SK-N-SH (cell line): ENCODE data around the gene PSMD3. TPM values are rescaled to one million over a fixed set of nuclear protein-coding genes. Genes with fewer than 3 reads are reported as not detected.

Source experiments
- CTCF ChIA-PET: fragments of 300-600, 350-600 bp; formaldehyde crosslinking; extraction: SDS; loops from one replicate; lab custom pipeline; 2021; lab: Yijun Ruan, JAX
- POLR2A ChIA-PET: fragments of 350-600 bp; sonication (Branson Sonifier 250); formaldehyde crosslinking; extraction: SDS; loops from one replicate; lab custom pipeline; 2020; ENCODE audit warnings: antibody characterized with exemption, inconsistent platforms; lab: Yijun Ruan, JAX
- DNase-seq: peaks from one replicate; pipeline ENCODE4 v3.0.0; 2012
- H2AFZ ChIP-seq: fragments of 200-600 bp; sonication (generic); 2 replicates; pipeline ENCODE4 v1.8.1; 2016; ENCODE audit warnings: antibody characterized with exemption, mild to moderate bottlenecking, low read depth
- H3F3A ChIP-seq: fragments of 200-600 bp; sonication (generic); replicated peaks from 2 replicates; pipeline ENCODE3; 2016; ENCODE audit warnings: antibody characterized with exemption, mild to moderate bottlenecking; ENCODE audit not compliant: insufficient read depth
- H3K27ac ChIP-seq, 2 experiments: fragments of 200-500 bp in 1 of 2; fragments of 200-600 bp in 1 of 2; sonication (Bioruptor generic) in 1 of 2; sonication (generic), shearing (Covaris generic) in 1 of 2; 2 replicates each; pipeline versions ENCODE4 v1.5.1 to v1.6.1; 2014 to 2016; ENCODE audit warnings: low read depth in 2 of 2, inconsistent platforms in 1 of 2, low read length in 1 of 2, mild to moderate bottlenecking in 1 of 2, mixed read lengths in 1 of 2
- H3K27me3 ChIP-seq: fragments of 200-600 bp; sonication (generic), shearing (Covaris generic); 2 replicates; pipeline ENCODE4 v1.6.1; 2016; ENCODE audit warnings: mixed run types; ENCODE audit not compliant: insufficient read depth
- H3K36me3 ChIP-seq, 2 experiments: fragments of 200-500 bp in 1 of 2; fragments of 200-600 bp in 1 of 2; sonication (Bioruptor generic) in 1 of 2; sonication (generic) in 1 of 2; replicated peaks in 1 of 2; 2 replicates each; pipeline versions ENCODE3 to v1.5.1; 2014 to 2016; ENCODE audit warnings: low read length in 1 of 2, mild to moderate bottlenecking in 1 of 2; ENCODE audit not compliant: insufficient read depth in 2 of 2, control insufficient read depth in 1 of 2
- H3K4me1 ChIP-seq, 2 experiments: fragments of 200-500 bp in 1 of 2; fragments of 200-600 bp in 1 of 2; sonication (Bioruptor generic) in 1 of 2; sonication (generic), shearing (Covaris generic) in 1 of 2; 2 replicates each; pipeline versions ENCODE4 v1.5.1 to v1.6.1; 2014 to 2016; ENCODE audit warnings: low read depth in 1 of 2, low read length in 1 of 2, mixed run types in 1 of 2; ENCODE audit not compliant: insufficient read depth in 2 of 2, control insufficient read depth in 1 of 2
- H3K4me2 ChIP-seq: fragments of 200-600 bp; sonication (generic), shearing (Covaris generic); 2 replicates; pipeline ENCODE4 v1.6.1; 2017; ENCODE audit warnings: mixed run types
- H3K4me3 ChIP-seq, 2 experiments: fragments of 200-500 bp in 1 of 2; fragments of 200-600 bp in 1 of 2; sonication (Bioruptor generic) in 1 of 2; sonication (generic), shearing (Covaris generic) in 1 of 2; 2 replicates each; pipeline versions ENCODE4 v1.5.1 to v1.8.1; 2014 to 2016; ENCODE audit warnings: low read depth in 2 of 2, inconsistent platforms in 1 of 2, low read length in 1 of 2, mild to moderate bottlenecking in 1 of 2, mixed read lengths in 1 of 2, moderate library complexity in 1 of 2
- H3K79me2 ChIP-seq: fragments of 200-600 bp; sonication (generic); 2 replicates; pipeline ENCODE4 v1.8.1; 2017; ENCODE audit warnings: mild to moderate bottlenecking; ENCODE audit not compliant: insufficient read depth
- H3K9ac ChIP-seq: fragments of 200-600 bp; sonication (generic); 2 replicates; pipeline ENCODE4 v1.6.1; 2017; ENCODE audit warnings: mixed run types
- H3K9me2 ChIP-seq: fragments of 200-600 bp; sonication (generic); 2 replicates; pipeline ENCODE4 v1.6.1; 2017; ENCODE audit warnings: mixed run types
- H3K9me3 ChIP-seq: fragments of 200-600 bp; sonication (generic); 2 replicates; pipeline ENCODE4 v1.6.1; 2017; ENCODE audit warnings: mixed run types, mild to moderate bottlenecking, moderate library complexity
- H4K20me1 ChIP-seq: fragments of 200-600 bp; sonication (generic); 2 replicates; pipeline ENCODE4 v1.6.1; 2017; ENCODE audit warnings: mild to moderate bottlenecking, mixed run types; ENCODE audit not compliant: insufficient read depth
- CHD2 ChIP-seq: fragments of 150-350 bp; IDR thresholded peaks from 2 replicates; pipeline ENCODE4 v1.6.1; 2018; ENCODE audit warnings: low read length; ENCODE audit not compliant: partially characterized antibody
- ELF1 ChIP-seq: IDR thresholded peaks from 2 replicates; pipeline ENCODE4 v1.4.0; 2012
- EZH2phosphoT487 ChIP-seq: fragments of 200-600 bp; sonication (generic); IDR thresholded peaks from 2 replicates; pipeline ENCODE4 v1.6.1; 2017; ENCODE audit warnings: low read depth, mixed run types, mild to moderate bottlenecking, antibody characterized with exemption, moderate library complexity, borderline replicate concordance
- FOSL2 ChIP-seq: IDR thresholded peaks from 2 replicates; pipeline ENCODE4 v1.4.0; 2012; ENCODE audit warnings: low read depth, mild to moderate bottlenecking, moderate library complexity, borderline replicate concordance
- FOXJ3 ChIP-seq: sonication (generic); formaldehyde crosslinking; IDR thresholded peaks from 2 replicates; pipeline ENCODE4 v1.5.1; 2020; ENCODE audit warnings: mild to moderate bottlenecking, missing genetic modification reagents
- FOXM1 ChIP-seq: IDR thresholded peaks from 2 replicates; pipeline ENCODE4 v1.4.0; 2012; ENCODE audit warnings: low read depth, mild to moderate bottlenecking
- GABPA ChIP-seq: IDR thresholded peaks from 2 replicates; pipeline ENCODE4 v1.4.0; 2012; ENCODE audit warnings: low read depth, mild to moderate bottlenecking
- GATA2 ChIP-seq: sonication (generic); formaldehyde crosslinking; IDR thresholded peaks from 2 replicates; pipeline ENCODE4 v1.5.0; 2020; ENCODE audit warnings: mild to moderate bottlenecking, missing genetic modification reagents
- JUND ChIP-seq: IDR thresholded peaks from 2 replicates; pipeline ENCODE4 v1.4.0; 2012
- MEF2A ChIP-seq: IDR thresholded peaks from 2 replicates; pipeline ENCODE4 v1.4.0; 2012; ENCODE audit warnings: low read depth, borderline replicate concordance
- NFIC ChIP-seq: IDR thresholded peaks from 2 replicates; pipeline ENCODE4 v1.4.0; 2012; ENCODE audit warnings: borderline replicate concordance
- POLR2AphosphoS5 ChIP-seq: IDR thresholded peaks from 2 replicates; pipeline ENCODE4 v1.6.1; 2012; ENCODE audit warnings: low read depth, low read length
- RAD21 ChIP-seq: IDR thresholded peaks from 2 replicates; pipeline ENCODE4 v1.6.1; 2012; ENCODE audit warnings: mild to moderate bottlenecking, low read length
- RCOR1 ChIP-seq: fragments of 150-350 bp; IDR thresholded peaks from 2 replicates; pipeline ENCODE4 v1.6.1; 2017; ENCODE audit warnings: antibody characterized with exemption, low read length
- RFX5 ChIP-seq: IDR thresholded peaks from 2 replicates; pipeline ENCODE4 v1.6.1; 2012; ENCODE audit warnings: mild to moderate bottlenecking, improper control_type of control experiment, low read length
- SIN3A ChIP-seq: IDR thresholded peaks from 2 replicates; pipeline ENCODE4 v1.6.1; 2012; ENCODE audit warnings: low read depth, mild to moderate bottlenecking, low read length, moderate library complexity, borderline replicate concordance
- TAF1 ChIP-seq: IDR thresholded peaks from 2 replicates; pipeline ENCODE4 v1.6.1; 2012; ENCODE audit warnings: low read depth, mild to moderate bottlenecking, low read length, moderate library complexity, borderline replicate concordance
- TCF12 ChIP-seq: IDR thresholded peaks from 2 replicates; pipeline ENCODE4 v1.4.0; 2012
- TEAD4 ChIP-seq: IDR thresholded peaks from 2 replicates; pipeline ENCODE4 v1.4.0; 2012; ENCODE audit warnings: mild to moderate bottlenecking, borderline replicate concordance; ENCODE audit not compliant: insufficient read depth
- YY1 ChIP-seq: IDR thresholded peaks from 2 replicates; pipeline ENCODE4 v1.4.0; 2012; ENCODE audit warnings: low read depth, mild to moderate bottlenecking
- WGBS: methylation state at CpG from one replicate; pipeline ENCODE4 v1.1.6; 2017; ENCODE audit warnings: low lambda C conversion rate; 5-methylcytosine and 5-hydroxymethylcytosine counted together
- polyA plus RNA-seq, 3 experiments: library from polyadenylated mRNA; depleted of rRNA; stranded (reverse); fragments of >200 nt; gene quantifications; 2 replicates each; pipeline ENCODE4 v1.2.3, GENCODE V29; 2012
- TF ChIP-seq, protein P1 (sequence below): fragments of 150-350 bp; IDR thresholded peaks from 2 replicates; pipeline ENCODE4 v1.6.1; 2016; ENCODE audit warnings: mild to moderate bottlenecking, low read depth, low read length
- TF ChIP-seq, protein P2 (sequence below): IDR thresholded peaks from 2 replicates; pipeline ENCODE4 v1.4.0; 2012; ENCODE audit warnings: low read depth, borderline replicate concordance
- TF ChIP-seq, protein P3 (sequence below): fragments of 150-350 bp; IDR thresholded peaks from 2 replicates; pipeline ENCODE4 v1.6.1; 2017; ENCODE audit warnings: antibody characterized with exemption, low read length, low read depth, borderline replicate concordance
- TF ChIP-seq, protein P4 (sequence below): IDR thresholded peaks from 2 replicates; pipeline ENCODE4 v1.4.0; 2012; ENCODE audit warnings: low read depth, borderline replicate concordance
- TF ChIP-seq, protein P5 (sequence below): IDR thresholded peaks from 2 replicates; pipeline ENCODE4; 2012

The PSMD3 gene
- polyA plus RNA-seq (2012; rRNA removed) = 87.6 and 104 TPM in 2 replicates
- 57.9 and 80.3 TPM in 2 replicates for polyA plus RNA-seq (2012; cell fraction: cytosol; rRNA removed)
- polyA plus RNA-seq (2012; cell fraction: nucleus; rRNA removed) = 104 and 122 TPM in 2 replicates

DNA sequence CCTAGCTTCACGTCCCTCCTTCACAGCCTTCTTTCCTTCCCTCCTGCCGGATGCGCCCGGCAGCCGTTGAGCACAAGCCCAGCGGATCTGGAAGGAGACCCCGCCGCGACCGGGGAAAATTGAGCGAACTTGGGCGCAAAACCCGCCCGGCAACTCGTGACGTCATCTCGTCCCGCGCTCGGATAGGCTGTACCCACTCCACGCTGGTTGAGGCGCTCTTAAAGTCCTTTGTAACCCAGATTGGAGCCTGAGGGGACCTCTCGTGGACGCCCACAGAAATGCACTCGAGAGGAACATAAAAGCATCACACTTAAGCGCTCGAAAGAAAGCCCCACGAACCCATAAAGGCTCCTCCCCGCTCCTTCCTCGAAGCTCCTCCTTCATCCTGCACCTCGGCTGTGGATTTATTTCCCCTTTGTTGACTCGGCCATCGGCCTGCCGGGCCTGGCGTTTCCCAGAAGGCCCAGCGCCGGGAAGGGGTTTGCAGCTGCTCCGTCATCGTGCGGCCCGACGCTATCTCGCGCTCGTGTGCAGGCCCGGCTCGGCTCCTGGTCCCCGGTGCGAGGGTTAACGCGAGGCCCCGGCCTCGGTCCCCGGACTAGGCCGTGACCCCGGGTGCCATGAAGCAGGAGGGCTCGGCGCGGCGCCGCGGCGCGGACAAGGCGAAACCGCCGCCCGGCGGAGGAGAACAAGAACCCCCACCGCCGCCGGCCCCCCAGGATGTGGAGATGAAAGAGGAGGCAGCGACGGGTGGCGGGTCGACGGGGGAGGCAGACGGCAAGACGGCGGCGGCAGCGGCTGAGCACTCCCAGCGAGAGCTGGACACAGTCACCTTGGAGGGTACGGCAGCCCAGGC, at the start of gene PSMD3:
Gene PSMD3 (plus strand): TSS at position 457 of the 856 bp plus-strand sequence. CDS start 164 bp downstream, at position 621.
- H3K9ac ChIP-seq = peak within 1 kb of the TSS; percentile 97
- ChIA-PET CTCF (interaction anchor here (0.6 to 5.5 kb wide), 28 partner anchors 9 to 250 kb away, joined by 3 to 56 read pairs (median 4); partner anchors contain the start of gene MIEN1), POLR2A (interaction anchor here (0.6 to 1.9 kb wide), 7 partner anchors 8 to 133 kb away, joined by 3 to 13 read pairs (median 5); no protein-coding TSS in a partner anchor)
- no peaks in the 10 kb centered on the region for H3K9me3 ChIP-seq
- peaks cover 14% of the 10 kb centered on the region for H3F3A ChIP-seq
- peaks cover 12 to 14% of the 10 kb centered on the region in 2 experiments for H3K36me3 ChIP-seq
- peaks cover 22% of the 10 kb centered on the region for H4K20me1 ChIP-seq
- peak within 1 kb of the TSS; percentile 94 for H3K4me2 ChIP-seq
- peak within 1 kb of the TSS; percentile 96 for H2AFZ ChIP-seq
- peak; percentile 94 for DNase-seq
- under 1% methylated on average over 36 of the region's 84 CpGs for WGBS
- peak within 1 kb of the TSS; percentile 74 to 78 for H3K27ac ChIP-seq
- H3K4me3 ChIP-seq = peak within 1 kb of the TSS; percentile 80 to 89
- peaks cover 8% of the 10 kb centered on the region in 2 experiments for H3K4me1 ChIP-seq
- H3K27me3 ChIP-seq = no peaks in the 10 kb centered on the region
- H3K79me2 ChIP-seq = peaks cover 45% of the 10 kb centered on the region
- no peaks in the 10 kb centered on the region for H3K9me2 ChIP-seq
- TF ChIP-seq CHD2 (peak; percentile 90), JUND (no peak), YY1 (peak; percentile 89), NFIC (no peak), EZH2phosphoT487 (no peak), MEF2A (no peak), SIN3A (peak; percentile 92; the same call in 1 of the 2 replicates), GATA2 (CRISPR knock-in tag) (no peak; the same call in 1 of the 2 replicates), FOSL2 (no peak), TAF1 (peak; percentile 93), TCF12 (peak; percentile 28; the same call in 1 of the 2 replicates), RCOR1 (peak; percentile 40; the same call in 1 of the 2 replicates), ELF1 (peak; percentile 78), RFX5 (peak; percentile 99), FOXM1 (0 out of 2 replicates have a peak, but pooled peaks have one; percentile 35), GABPA (peak; percentile 35; the same call in 1 of the 2 replicates), TEAD4 (0 out of 2 replicates have a peak, but pooled peaks have one; percentile 9), FOXJ3 (CRISPR knock-in tag) (peak; percentile 40; the same call in 1 of the 2 replicates), POLR2AphosphoS5 (peak; percentile 88), RAD21 (peak; percentile 89)
- TF ChIP-seq, protein P1, sequence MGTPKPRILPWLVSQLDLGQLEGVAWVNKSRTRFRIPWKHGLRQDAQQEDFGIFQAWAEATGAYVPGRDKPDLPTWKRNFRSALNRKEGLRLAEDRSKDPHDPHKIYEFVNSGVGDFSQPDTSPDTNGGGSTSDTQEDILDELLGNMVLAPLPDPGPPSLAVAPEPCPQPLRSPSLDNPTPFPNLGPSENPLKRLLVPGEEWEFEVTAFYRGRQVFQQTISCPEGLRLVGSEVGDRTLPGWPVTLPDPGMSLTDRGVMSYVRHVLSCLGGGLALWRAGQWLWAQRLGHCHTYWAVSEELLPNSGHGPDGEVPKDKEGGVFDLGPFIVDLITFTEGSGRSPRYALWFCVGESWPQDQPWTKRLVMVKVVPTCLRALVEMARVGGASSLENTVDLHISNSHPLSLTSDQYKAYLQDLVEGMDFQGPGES = 0 out of 2 replicates have a peak, but pooled peaks have one; percentile 12
- TF ChIP-seq, protein P2, sequence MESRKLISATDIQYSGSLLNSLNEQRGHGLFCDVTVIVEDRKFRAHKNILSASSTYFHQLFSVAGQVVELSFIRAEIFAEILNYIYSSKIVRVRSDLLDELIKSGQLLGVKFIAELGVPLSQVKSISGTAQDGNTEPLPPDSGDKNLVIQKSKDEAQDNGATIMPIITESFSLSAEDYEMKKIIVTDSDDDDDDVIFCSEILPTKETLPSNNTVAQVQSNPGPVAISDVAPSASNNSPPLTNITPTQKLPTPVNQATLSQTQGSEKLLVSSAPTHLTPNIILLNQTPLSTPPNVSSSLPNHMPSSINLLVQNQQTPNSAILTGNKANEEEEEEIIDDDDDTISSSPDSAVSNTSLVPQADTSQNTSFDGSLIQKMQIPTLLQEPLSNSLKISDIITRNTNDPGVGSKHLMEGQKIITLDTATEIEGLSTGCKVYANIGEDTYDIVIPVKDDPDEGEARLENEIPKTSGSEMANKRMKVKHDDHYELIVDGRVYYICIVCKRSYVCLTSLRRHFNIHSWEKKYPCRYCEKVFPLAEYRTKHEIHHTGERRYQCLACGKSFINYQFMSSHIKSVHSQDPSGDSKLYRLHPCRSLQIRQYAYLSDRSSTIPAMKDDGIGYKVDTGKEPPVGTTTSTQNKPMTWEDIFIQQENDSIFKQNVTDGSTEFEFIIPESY = no peak
- TF ChIP-seq, protein P3, sequence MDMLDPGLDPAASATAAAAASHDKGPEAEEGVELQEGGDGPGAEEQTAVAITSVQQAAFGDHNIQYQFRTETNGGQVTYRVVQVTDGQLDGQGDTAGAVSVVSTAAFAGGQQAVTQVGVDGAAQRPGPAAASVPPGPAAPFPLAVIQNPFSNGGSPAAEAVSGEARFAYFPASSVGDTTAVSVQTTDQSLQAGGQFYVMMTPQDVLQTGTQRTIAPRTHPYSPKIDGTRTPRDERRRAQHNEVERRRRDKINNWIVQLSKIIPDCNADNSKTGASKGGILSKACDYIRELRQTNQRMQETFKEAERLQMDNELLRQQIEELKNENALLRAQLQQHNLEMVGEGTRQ = no peak
- TF ChIP-seq, protein P4, sequence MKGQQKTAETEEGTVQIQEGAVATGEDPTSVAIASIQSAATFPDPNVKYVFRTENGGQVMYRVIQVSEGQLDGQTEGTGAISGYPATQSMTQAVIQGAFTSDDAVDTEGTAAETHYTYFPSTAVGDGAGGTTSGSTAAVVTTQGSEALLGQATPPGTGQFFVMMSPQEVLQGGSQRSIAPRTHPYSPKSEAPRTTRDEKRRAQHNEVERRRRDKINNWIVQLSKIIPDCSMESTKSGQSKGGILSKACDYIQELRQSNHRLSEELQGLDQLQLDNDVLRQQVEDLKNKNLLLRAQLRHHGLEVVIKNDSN = peak; percentile 46; the same call in 1 of the 2 replicates
- TF ChIP-seq, protein P5, sequence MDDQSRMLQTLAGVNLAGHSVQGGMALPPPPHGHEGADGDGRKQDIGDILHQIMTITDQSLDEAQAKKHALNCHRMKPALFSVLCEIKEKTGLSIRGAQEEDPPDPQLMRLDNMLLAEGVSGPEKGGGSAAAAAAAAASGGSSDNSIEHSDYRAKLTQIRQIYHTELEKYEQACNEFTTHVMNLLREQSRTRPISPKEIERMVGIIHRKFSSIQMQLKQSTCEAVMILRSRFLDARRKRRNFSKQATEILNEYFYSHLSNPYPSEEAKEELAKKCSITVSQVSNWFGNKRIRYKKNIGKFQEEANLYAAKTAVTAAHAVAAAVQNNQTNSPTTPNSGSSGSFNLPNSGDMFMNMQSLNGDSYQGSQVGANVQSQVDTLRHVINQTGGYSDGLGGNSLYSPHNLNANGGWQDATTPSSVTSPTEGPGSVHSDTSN = no peak
